ENCODE measurements around the gene UBE4A. TPM values are rescaled to one million over a fixed set of nuclear protein-coding genes. Genes with fewer than 3 reads are reported as not detected.
A peak's percentile ranks its signal among the peaks of the same experiment; 100 is the strongest.

The UBE4A gene
- total and polyA plus RNA-seq, 9 of the 15 experiments (the other 6 are each of a cell fraction or from before 2014, with no cell fraction given): 13.5 to 45.2 (median 26.8) TPM

GRCh38 chr11:118318124-118318523 is 41.3 kb upstream of the UBE4A start (continued):
- no peak for TF ChIP-seq RNF2 (IDR thresholded peaks at IDR 0.05)

- BruUV-seq (replicated peaks): no TSS peak
- intact Hi-C loops (cut with micrococcal nuclease): no loop called here
- no peaks in the 10 kb centered on the region for H3K36me3 ChIP-seq (ENCODE audit: control insufficient read depth, insufficient read depth, low read length)
- CTCF ChIA-PET (ENCODE audit: low intra/inter-chr PET ratio): interaction anchor here (0.7 kb wide), 1 partner anchor 148 kb away, joined by 3 read pairs; no protein-coding TSS in a partner anchor
- H4K20me1 ChIP-seq (replicated peaks; ENCODE audit: control insufficient read depth, insufficient read depth, low read length): no peaks in the 10 kb centered on the region
- no peak for FAIRE-seq
- 47% methylated on average over 9 of the region's 11 CpGs for WGBS (ENCODE audit: insufficient coverage, low coverage, missing lambda C conversion rate)
- in situ Hi-C loops (cut with MboI): no loop called here
- H2AFZ ChIP-seq (ENCODE audit: low read depth, low read length): 0 out of 2 replicates have a peak overlapping the region, but pooled peaks have one; percentile 68
- H3K27me3 ChIP-seq (ENCODE audit: control insufficient read depth in 2 of 2, insufficient read depth in 2 of 2, low read length in 2 of 2): peaks cover 0 to 3% of the 10 kb centered on the region in 2 experiments; a peak in 1 of 5 replicates
- no peaks in the 10 kb centered on the region for H3K79me2 ChIP-seq (ENCODE audit: control insufficient read depth, insufficient read depth, low read length)
- no peak for DNase-seq (ENCODE audit: extremely low read depth in 1 of 4, low spot score in 3 of 4)
- peak overlapping the region; percentile 13; the same call in 1 of the 2 replicates for H3K4me2 ChIP-seq (ENCODE audit: insufficient read depth, low read length)
- TF ChIP-seq GABPB1 (CRISPR knock-in tag; IDR thresholded peaks at IDR 0.05): 0 out of 2 replicates have a peak, but pooled peaks have one; percentile 39
- 0 out of 2 replicates have a peak, but pooled peaks have one; percentile 31 for TF ChIP-seq ARID4B (CRISPR knock-in tag; IDR thresholded peaks at IDR 0.05)
- TF ChIP-seq KLF1 (tag; IDR thresholded peaks at IDR 0.05): no peak
- TF ChIP-seq HNRNPLL (IDR thresholded peaks at IDR 0.05; ENCODE audit: low read depth, low read length, poor library complexity, severe bottlenecking): no peak
- TF ChIP-seq ELF1 (tag; IDR thresholded peaks at IDR 0.05): peak; percentile 17; the same call in 1 of the 2 replicates
- peak; percentile 47; the same call in 1 of the 2 replicates for TF ChIP-seq BACH1 (tag; IDR thresholded peaks at IDR 0.05)
- no peak for TF ChIP-seq ZBTB1 (CRISPR knock-in tag; IDR thresholded peaks at IDR 0.05; ENCODE audit: borderline replicate concordance, low read depth)
- peak; percentile 24; the same call in 1 of the 2 replicates for TF ChIP-seq ZFX (CRISPR knock-in tag; IDR thresholded peaks at IDR 0.05)
- H3K27ac ChIP-seq (ENCODE audit: extremely low read depth, low read depth, low read length): no peak overlapping the region
- POLR2A ChIA-PET: no interaction called here
- no peaks in the 10 kb centered on the region for H3K9me3 ChIP-seq (replicated peaks; ENCODE audit: control insufficient read depth, insufficient read depth, low read depth, low read length)
- H3K4me1 ChIP-seq (replicated peaks in 1 of 2; ENCODE audit: control insufficient read depth in 2 of 2, insufficient read depth in 2 of 2, low read length in 2 of 2): peaks cover 29 to 42% of the 10 kb centered on the region in 2 experiments
- peaks cover 3% of the 10 kb centered on the region for H3K9me1 ChIP-seq (ENCODE audit: control insufficient read depth, insufficient read depth, low read length)
- H3K4me3 ChIP-seq: no peak overlapping the region
- ATAC-seq: no peak
- H3K9ac ChIP-seq (ENCODE audit: insufficient read depth in 1 of 2, low read depth in 2 of 2, low read length in 2 of 2): peak overlapping the region in 1 of 2 experiments; percentile 50; a peak in 1 of 4 replicates
These were observed 40.6 kb upstream of the UBE4A start for GRCh38 chr11:118318581-118319336.

Data from K562 (cell line).